Activated CD8-positive, alpha-beta memory T cell treated with anti-CD3 and anti-CD28 coated beads, Interleukin-2, amount 50 U/mL, for 1 hour (primary cell): ENCODE measurements around the gene SHMT1.
"Not testable (repeated sequence)": the region's sequence is repeated elsewhere in the genome, so short reads cannot be mapped to it uniquely, and the experiment has no call there.

Source experiments
- DNase-seq: peaks from one replicate; pipeline ENCODE4 v3.0.0-alpha.2; 2020; ENCODE audit errors: extremely low read depth

The SHMT1 gene

DNA sequence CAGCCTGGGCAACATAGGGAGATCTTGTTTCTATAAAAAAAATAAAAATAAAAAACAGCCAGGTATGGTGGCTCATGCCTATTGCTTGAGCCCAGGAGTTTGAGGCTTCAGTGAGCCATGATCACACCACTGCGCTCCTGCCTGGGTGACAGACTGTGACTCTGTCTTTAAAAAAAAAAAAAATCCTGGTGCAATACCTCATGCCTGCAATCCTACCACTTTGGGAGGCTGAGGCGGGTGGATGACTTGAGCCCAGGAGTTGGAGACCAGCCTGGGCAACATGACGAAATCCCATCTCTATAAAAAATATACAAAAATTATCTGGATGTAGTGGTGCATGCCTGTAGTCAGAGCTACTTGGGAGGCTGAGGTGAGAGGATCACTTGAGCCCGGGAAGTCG lies 15.3 kb upstream of the SHMT1 start:
- not testable (repeated sequence) for DNase-seq

DNA sequence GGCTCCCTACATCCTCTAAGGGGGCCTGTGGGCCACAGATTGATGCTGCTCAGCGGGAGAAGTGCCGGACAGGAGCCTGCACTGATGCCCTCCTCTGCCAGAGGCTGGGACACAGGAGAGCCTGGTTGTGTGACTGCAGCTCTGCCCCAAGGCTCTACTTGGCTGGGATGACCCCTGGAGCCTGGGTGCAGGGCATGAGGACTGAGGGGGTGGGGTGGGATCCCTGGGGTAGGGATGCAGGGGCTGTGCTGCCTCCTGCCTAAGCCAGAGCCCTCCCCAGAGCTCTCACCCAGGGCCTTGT lies 14.8 kb upstream of the SHMT1 start:
- no peak for DNase-seq

DNA sequence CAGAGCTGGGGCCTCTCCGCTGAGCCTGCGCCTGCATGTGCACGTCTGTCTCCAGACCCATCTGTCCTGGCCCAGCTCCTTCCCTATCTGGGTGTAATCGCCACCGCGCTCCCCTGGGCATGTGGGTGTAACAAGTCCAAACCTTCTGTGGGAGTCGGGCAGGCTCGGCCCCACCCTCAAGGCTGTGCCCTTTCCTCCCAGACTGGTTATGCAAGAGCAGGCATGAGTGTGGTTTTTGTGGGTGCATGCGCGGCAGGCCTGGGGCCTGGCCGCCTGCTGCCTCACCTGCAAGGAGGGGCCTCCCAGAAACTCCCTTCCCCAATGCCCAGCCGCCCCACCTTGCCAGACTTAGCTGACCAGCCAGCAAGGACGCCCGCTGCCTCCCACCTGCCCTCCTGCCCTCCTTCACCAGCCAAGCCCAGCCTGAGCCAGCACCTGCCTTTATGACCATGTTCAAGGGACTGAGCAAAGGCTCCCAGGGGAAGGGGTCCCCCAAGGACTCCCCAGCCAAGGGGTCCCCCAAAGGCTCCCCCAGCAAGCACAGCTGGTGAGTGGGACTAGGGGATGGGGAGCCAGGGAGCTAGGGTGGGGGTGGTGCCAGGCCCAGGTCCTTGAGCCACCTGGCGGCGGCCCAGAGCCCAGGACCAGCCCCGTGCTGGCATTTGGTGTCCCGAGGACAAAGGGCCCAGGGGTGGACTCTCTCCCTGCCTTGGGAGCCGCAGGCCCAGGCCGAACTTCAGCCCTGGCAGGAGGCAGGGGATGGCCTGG lies 14.3 kb upstream of the SHMT1 start, which contains the start of gene EVPLL:
EVPLL (plus strand) TSS at position 342 of the 768 bp plus-strand sequence. CDS start 3,160 bp downstream, outside the sequence.
- DNase-seq = no peak

DNA sequence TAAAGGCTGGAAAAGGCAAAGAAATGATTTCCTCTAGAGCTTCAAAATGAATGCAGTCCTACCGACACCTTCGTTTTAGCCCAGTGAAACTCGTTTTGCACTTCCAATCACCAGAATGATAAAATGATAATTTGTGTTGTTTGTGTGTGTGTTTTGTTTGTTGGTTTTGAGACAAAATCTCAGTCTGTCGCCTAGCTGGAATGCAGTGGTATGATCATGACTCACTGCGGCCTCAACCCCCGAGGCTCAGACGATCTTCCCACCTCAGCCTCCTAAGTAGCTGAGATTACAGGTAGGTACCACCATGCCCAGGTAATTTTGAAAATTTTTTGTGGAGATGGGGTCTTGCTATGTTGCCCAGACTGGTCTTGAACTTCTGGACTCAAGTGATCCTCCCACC lies 10.9 kb upstream of the SHMT1 start:
- no peak for DNase-seq

DNA sequence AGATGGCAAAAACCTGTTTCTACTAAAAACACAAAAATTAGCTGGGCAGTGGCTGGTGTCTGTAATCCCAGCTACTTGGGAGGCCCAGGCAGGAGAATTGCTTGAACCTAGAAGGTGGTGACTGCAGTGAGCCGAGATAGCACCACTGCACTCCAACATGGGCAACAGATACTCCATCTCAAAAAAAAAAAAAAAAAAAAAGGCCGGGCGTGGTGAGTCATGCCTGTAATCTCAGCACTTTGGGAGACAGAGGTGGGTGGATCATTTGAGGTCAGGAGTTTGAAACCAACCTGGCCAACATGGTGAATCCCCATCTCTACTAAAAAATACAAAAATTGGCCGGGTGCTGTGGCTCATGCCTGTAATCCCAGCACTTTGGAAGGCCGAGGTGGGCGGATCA lies 9.8 kb upstream of the SHMT1 start:
- not testable (repeated sequence) for DNase-seq

DNA sequence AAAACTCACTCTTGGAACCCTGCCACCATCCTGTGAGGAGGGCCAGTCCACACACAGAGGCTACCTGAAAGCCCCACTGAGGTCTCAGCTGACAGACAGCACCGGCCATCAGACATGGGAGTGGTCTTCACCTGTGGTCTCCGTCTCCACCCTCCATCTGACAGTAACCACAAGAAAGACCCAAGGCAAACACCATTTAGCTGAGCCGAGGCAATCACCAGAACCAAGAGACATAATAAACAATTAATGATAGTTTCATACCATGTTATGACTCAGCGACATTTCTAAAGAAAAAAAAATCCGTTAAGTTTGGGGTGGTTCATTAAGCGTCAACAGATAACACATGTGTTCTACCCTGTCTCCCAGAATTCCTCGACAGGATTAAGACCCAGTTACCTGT lies 8.1 kb upstream of the SHMT1 start:
- no peak for DNase-seq

DNA sequence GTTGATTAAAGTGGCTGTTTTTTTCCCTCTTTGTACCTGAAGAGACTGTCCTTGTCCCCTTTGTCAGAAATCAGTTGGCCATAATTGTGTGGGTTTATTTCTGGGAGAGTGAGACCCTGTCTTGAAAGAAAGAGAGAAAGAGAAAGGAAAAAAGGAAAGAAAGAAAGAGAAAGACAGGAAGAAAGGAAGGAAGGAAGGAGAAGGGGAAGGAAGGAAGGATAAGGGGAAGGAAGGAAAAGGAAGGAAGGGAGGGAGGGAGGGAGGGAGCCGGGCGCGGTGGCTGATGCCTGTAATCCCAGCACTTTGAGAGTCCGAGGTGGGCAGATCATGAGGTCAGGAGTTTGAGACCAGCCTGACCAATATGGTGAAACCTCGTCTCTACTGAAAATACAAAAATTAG lies 7.4 kb upstream of the SHMT1 start:
- DNase-seq = no peak

DNA sequence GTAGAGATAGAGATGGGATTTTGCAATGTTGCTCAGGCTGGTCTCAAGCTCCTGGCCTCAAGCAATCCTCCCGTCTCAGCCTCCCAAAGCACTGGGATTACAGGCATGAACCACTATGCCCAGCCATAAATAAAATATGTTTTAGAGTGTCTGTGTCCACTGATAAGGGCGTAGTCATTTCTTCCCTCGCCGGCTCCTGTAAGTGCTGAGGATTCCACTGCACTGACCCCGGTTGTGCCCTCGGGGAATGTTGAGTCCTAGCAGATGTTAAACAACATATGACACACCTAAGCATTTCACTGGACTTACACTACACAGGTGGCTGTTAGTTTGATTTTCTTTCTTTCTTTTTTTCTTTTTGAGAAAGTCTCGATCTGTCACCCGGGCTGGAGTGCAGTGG lies 5.6 kb upstream of the SHMT1 start:
- no peak for DNase-seq

DNA sequence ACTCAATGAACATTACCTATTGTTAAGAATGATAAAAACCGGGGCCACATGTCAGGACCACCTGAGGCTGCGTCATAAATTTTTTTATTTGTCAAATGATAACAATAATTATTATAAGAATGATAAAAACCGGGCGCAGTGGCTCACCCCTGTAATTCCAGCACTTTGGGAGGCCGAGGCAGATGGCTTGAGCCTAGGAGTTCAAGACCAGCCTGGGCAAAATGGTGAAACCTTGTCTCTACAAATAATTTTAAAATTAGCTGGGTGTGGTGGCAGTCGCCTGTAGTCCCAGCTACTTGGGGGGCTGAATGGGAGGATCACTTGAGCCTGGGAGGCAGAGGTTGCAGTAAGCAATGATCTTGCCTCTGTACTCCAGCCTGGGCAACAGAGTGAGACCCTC lies 816 bp upstream of the SHMT1 start:
- DNase-seq = no peak

DNA sequence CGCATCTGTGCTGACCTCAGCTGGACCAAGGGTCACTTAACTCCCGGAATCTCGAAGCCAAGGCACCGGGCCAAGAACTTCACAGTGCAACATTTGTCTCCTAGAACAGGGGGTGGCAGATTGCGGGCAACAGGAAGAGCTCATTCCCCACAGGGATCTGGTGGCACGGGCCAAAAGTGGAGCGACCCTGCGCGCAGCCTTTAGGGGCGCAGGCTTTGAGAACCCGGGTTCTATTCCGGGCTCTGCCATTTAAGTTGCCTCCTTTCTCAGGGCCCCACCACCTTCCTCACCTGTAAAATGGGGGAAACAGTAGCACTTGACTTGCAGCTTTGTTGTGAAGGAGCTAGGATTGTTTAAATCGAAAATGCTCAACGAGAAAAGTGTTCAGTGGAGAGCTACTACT lies 651 bp downstream of the SHMT1 start:
- DNase-seq = no peak

DNA sequence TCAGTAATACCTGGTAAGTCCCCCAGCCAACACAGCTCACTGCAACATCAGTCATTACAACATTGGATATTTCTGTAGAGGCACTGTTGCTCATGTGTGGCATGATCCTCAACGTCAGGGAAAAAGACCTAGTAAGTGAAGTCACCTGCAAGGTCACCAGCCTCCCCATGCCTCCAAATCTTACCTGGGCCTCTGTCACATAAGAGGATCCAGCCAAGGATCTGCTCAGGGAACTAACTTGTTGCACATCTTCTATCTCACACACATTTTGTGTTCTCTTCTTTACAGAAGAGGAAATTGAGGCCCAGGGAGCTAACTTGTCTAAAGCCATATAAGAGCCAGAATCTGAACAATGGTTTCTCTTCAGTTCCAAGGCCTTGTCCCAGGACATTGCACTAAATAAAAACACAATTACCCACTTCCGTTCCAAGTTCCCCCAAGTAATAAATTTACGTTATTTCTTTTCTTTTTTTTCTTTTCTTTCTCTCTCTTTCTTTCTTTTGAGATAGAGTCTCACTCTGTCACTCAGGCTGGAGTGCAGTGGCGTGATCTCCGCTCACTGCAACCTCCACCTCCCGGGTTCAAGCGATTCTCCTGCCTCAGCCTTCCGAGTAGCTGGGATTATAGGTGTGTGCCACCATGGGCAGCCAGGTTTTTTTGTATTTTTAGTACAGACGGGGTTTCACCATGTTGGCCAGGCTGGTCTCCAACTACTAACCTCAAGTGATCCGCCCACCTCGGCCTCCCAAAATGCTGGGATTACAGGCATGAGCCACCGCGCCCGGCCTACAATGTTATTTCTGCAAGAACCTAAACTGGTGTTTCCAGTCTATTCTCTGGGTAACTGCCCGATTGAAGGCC lies 1.3 kb downstream of the SHMT1 start:
- no peak for DNase-seq

DNA sequence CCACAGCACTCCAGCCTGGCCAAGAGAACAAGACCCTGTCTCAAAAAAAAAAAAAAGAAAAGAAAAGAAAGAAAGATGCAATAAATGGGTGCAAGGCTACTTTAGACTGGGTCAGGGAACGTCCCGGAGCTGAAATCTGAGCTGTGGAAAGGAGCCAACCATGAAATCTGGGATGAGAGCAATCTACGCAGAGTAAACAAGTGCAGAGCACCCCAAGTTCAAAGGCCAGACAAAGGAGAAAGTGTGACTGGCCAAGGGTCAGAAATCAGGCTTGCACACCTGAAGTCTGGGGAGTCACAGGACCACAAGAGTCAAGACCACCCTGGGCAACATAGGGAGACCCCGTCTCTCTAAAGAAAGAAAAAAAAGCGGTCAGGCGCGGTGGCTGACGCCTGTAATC lies 2.8 kb downstream of the SHMT1 start:
- no peak for DNase-seq

DNA sequence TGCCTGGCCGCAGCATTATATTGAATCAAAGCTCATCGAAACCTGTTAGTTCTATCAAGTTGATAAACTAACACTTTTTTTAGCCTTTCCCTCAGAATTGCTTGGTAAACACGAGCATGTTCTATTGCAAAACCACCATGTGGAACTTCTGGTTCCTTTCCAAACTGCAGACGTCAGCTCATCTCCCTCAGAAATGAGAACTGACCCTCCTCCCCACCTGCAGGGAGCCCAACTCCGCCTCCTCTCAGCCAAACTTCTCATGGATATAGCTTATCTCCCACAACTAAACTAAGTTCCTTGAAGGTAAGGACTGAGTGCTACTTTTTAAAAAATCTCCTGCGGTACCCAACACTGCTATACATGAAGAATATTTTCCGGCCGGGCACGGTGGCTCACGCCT lies 6.7 kb downstream of the SHMT1 start:
- DNase-seq = no peak

DNA sequence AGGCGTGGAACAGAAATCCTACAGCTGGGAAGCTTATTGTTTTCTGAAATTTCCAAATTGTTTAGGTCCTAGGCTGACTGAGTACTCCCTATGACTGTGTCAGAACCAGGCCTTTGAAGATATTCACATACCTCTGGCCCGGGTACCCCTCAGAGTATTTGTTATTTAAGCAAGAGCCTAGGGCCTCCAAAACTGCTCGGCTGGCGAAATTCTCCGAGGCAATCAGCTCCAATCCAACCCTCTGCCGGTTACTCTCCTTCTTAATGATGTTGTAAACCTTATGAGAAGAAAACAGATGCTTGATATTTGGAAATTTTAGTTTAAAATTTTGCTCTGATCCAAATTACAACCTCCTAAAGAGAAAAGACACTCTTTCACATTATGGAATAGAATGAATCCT lies 9.8 kb downstream of the SHMT1 start:
- no peak for DNase-seq

DNA sequence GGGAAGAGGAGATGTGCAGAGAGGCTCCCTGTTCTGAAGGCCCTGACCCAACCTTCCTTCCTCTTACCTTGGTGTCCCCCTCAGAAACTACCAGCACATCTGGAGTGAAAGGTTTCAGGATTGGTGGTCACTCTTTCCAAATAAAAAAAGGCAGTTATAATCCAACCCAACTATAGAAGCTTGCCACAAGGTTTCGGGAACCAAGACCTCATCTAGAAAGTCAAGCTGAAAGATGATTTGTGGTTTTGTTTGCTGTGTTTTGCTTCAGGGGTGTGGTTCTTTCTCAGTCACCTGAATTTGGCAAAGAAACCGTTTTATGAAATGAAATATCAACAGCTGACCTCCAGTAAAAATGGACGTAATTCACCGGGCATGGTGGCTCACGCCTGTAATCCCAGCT lies 19.3 kb downstream of the SHMT1 start:
- no peak for DNase-seq

DNA sequence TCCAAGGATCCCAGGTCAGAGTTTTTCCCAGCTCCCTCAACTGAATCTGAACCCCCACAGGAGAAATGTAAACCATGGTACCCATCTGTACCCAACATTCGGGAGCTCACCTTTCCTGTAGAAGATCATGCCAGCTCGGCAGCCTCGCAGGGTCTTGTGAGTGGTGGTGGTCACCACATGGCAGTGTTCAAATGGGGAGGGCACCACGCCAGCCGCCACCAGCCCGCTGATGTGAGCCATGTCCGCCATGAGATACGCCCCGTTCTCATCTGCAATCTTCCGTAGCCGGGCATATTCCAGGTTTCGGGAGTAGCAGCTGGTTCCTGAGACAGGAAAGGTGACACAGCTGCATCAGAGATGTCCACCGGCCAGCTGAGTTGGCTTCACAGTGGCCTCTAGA lies 23.4 kb downstream of the SHMT1 start:
- DNase-seq = no peak

DNA sequence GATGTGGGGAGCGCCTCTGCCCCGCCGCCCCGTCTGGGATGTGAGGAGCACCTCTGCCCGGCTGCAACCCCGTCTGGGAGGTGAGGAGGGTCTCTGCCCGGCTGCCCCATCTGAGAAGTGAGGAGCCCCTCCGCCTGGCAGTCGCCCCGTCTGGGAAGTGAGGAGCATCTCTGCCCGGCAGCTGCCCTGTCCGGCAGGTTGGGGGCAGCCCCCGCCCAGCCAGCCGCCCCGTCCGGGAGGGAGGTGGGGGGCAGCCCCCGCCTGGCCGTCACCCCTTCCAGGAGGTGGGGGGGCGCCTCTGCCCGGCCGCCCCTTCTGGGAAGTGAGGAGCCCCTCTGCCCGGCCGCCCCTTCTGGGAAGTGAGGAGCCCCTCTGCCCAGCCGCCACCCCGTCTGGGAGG lies 25.2 kb downstream of the SHMT1 start:
- not testable (repeated sequence) for DNase-seq

DNA sequence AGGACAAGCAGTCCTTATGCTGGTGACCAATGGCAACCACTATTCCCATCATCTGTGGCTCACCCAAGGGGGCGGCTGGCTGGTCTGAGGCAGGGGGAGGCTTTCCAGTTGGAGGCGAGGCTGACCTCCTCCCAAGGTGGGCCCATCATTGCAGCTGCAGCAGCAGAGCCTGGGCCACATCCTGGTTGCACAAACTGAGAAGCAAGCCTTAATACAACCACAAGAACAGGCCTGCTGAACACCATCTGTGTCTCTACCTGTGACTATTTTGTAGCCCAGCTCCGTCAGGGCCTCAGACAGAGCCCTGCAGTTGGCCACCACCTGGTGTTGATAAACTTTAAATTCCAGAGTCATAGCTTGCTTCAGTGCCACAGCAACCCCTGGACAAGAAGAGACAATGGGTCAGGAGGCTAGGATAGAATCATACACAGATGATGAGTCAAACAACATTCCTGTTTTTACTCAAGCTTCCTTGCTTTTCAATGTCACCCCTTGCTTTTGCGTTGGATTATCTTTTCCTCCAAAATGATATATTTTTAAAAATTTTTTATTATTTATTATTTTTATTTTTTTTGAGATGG lies 30.4 kb downstream of the SHMT1 start:
- DNase-seq = no peak

DNA sequence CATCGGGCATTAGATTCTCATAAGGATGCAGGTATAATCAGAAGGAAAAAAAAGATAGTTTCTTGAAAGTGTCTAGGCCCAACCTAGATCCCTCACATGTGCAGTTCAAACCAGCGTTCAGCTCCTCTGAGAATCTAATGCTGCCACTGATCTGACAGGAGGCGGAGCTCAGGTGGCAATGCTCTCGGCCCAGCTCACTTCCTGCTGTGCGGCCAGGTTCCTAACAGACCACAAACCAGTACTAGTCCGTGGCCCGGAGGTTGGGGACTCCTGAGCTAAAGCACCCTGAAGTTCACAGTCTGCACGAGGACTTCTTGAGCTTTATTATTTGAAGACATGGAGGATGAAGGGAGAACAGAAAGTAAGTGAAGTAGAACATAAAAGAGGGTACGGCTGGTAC lies 31.5 kb downstream of the SHMT1 start:
- DNase-seq = no peak

DNA sequence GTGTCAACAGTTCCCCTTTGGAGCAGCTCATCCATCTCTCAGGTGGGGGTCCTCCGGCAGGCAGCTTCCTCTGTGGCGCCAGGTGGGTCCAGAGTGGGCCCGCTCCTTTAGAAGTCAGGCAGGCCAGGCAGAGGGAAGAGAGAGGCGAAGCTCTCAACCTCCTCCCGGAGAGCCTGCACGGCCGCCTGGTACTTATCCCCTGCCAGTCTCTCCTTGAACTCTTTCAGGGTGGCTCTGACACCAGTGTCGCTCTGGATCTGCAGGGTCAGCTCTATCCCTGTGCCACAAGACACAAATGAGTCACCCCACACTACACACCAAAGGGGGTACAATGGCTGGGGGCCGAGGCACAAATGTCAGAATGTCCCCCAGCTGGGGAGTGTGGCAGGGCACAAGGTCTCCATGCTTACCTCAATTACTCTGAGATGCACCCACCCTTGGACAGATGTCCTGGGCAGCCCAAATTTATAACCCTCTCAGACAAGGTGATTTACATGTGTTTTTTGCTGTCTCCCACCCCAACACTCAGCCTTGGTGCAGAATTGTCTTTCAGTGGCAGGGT lies 34.6 kb downstream of the SHMT1 start:
- no peak for DNase-seq

DNA sequence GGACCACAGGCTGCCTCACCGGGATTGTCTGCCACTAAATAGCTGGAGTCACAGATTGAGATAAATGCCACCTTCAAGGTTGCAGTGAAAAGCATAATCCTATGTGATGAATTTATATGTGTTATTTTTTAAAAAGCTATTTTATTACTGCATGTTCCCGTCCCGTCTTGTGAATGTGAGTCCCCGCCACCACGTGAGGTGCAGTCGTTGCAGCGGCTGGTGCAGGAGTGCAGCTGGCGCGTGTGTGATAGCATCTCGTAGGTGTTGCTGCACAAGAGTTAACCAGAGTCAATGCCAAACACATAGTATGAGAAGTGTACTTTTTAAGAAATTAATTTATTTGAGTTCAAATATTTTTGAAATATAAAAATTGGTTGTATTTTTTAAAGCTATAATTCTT lies 35.8 kb downstream of the SHMT1 start:
- no peak for DNase-seq

DNA sequence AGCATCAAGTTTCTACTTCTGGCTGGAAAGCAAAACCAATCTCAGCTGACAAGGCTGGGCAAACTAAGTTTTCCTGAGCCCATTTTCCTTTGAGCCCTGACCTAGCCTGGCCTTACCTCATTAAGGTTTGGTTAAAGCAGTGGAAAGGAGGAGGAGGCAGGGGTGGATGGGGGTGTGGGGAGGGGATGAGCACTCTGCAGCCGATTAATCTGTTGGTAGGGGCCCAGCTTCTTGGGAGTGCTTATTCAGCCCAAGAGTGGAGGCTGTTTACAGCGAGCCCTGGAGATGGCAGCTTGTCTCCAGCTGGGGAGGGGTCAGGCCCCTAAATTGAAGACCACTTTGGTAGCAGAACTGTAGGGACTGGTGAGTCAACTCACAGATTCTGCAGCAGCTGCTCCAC lies 36.3 kb downstream of the SHMT1 start:
- DNase-seq = no peak

DNA sequence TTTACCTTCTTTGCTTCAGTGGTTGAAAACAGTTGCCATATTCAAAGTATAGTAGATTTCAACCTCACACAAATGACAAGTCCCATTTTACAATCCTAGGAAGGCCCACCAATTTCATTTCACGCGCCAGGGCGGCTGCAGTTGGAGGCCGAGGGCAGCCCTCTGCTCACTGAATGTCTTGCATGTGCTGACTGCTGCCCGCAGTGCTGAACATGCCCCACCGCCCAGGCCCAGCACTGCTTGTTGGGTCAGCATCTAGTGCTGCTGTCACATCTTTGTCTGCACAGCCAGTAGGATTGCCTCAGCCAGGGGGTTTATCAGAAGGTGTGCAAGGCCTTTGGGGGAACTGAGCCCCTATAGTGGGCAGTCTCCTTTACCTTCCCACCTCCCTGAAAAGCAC lies 36.8 kb downstream of the SHMT1 start:
- DNase-seq = no peak
